HPDE6-E6E7 (cell line): ENCODE results near the gene BAHCC1.

Experiments used
- DNase-seq: peaks from one replicate; pipeline ENCODE4 v3.0.0; 2011; ENCODE audit warnings: missing footprints; ENCODE audit errors: extremely low spot score

BAHCC1 gene

DNA sequence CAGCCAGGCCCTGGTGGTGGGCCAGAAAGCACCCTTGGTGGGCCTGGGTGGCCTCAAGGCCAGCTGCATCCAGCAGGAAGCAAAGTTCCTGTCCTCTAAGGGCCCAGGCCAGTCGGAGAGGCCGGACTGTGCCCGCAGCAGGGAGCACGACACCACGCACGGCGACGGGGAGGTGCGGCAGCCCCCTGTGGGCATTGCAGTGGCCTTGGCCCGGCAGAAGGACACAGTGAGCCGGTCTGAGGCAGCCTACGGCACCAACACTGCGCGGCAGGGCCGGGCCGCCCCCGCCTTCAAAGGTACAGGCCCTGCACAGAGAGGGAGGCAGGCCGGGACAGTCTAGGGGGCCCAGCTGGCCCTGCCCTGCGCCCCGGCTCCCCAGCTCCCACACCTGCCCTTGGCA is 48.0 kb downstream of the BAHCC1 start:
- no peak for DNase-seq

- no peak for DNase-seq
These were observed 49.5 kb downstream of the BAHCC1 start for GRCh38 chr17:81444610-81445339.

DNA sequence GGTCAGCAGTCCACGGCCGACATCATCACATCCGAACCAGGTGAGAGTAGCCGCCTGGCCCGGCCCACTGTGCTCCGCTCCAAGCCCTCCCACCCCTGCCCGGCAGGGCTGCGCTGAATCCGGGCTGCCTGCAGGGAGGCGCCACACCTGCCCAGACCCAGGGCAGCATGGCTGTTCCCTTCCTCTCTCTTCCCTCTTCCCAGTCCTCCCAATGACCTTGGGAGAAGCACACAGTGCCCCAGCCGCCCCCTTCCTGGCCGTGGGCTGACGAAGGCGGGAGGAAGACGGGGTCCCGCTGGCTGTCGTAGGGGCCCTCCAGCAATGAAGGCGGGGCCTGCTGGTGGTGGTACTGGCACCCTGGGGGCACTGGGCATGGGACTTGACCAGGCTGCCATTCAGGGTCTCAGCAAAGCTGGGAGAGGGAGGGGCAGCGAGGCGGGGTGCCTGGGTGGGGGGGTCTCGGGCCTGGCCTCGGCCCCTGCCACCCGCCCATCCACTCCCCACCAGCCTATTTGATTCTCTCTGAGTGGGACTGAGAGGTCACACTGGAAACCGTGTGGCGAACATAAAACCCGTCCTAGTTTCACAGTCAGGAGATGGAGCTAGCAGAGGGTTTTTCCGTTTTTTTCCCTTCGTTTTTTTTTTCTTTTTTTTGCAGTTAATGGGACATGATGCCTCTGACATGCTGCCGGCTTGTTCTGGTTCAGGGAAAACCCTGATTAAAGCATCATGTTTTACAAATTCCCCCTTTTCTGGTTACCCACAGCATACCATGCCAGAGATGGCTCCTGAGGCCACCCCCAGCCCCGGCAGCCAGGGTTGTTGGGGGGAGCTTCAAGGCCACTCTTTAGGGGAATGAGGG is 50.6 kb downstream of the BAHCC1 start:
- DNase-seq: no peak

- DNase-seq: no peak
These were observed 52.2 kb downstream of the BAHCC1 start for GRCh38 chr17:81447331-81447933.

GRCh38 chr17:81448442-81448841 is 53.2 kb downstream of the BAHCC1 start:
- DNase-seq: no peak

DNA sequence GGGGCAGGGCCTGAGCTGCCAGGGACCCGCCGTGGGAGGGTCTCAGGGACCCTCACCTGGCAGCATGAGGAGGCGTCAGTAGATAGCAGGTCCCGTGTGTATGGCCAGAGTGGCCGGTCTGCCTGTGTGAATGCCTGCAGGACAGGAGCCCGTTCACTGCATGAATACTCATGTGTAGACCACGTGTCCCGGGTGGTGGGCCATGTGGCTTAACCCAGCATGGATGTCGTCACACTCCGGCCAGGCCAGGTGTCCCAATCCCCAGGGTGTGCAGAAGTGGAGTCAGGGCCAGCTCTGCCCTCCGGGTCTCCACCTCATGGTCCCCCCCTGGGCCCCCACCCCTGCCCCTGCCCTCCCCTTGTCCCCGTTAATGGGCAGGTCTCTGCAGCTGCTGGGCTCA is 53.7 kb downstream of the BAHCC1 start:
- DNase-seq: no peak

DNA sequence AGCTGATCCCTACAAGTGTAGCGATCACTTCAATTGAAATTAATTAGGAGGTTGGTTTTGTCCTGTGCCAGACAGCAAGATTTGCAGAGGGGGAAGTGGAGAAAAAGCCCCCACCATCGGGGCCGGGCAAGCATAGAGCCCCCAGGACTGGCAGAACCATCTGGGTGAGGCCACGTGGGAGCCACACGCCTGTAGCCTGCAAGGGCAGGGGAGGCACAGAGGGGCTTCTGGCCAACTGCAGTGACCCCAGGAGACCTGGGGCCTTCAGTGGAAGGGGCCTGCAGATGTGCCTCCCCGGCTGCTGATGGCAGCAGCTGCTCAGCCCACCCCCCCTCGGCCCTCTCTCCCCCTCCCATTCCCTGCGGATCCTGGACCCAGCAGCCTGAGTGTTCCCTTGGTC is 54.1 kb downstream of the BAHCC1 start:
- no peak for DNase-seq

DNA sequence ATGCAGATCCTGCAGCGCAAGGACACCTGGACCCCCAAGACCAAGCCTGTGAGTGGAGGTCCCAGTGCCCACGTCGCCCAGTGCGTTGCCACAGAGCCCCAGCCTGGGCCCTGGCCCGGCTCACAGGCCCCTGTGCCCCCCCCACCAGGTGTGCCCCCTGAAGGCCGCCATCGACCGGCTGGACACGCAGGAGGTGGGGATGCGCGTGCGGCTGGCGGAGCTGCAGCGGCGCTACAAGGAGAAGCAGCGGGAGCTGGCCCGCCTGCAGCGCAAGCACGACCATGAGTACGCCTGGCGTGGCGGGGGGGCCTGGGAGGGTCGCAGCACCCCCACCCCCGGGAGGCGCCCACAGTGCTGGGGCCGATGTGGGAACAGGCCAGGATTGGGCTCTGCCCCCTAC is 56.6 kb downstream of the BAHCC1 start:
- no peak for DNase-seq

- no peak for DNase-seq
These were observed 57.3 kb downstream of the BAHCC1 start for GRCh38 chr17:81452551-81452950.

- no peak for DNase-seq
These were observed 57.8 kb downstream of the BAHCC1 start for GRCh38 chr17:81453076-81453475.

DNA sequence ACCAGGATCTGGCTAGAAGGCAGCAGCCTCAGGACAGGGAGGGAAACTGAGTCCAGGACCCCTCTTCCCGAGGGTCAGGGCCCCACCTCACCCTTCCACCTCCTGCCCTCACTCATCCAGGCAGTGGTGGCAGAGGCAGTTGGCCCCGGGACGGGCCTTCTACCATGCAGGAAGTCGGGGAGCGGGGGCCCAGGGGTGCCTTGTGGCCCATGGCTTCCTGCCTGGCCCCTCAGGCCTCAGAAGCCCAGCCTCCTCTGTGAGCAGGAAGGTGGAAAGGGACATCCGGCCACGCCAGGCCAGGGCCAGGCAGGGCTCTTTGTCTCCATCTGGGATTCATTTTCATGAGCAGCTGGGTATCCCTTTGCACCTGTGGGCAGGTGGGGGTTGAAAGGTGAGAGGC is 58.5 kb downstream of the BAHCC1 start:
- DNase-seq: no peak

GRCh38 chr17:81454473-81454872 is 59.2 kb downstream of the BAHCC1 start:
- DNase-seq: no peak

DNA sequence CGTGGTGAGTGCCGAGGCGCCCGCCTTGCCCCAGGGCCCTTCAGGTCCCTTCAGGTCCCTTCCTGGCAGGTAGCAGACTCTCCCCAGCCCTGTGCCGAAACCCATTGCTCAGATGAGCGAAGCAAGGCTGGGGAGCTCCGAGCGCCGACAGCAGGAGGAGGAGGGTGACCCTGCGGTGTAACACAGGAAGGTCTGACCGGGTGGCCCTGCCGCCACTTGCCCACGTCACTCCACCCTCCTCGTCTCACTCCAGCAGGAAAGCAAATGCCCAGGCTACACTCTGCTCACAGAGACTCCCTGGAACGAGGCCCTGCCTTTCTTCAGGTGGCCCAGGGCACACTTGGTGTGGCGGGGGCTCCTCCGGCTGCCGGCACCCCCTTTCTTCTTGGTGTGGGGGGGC is 60.1 kb downstream of the BAHCC1 start:
- DNase-seq: no peak

GRCh38 chr17:81456091-81456490 is 60.8 kb downstream of the BAHCC1 start:
- no peak for DNase-seq

DNA sequence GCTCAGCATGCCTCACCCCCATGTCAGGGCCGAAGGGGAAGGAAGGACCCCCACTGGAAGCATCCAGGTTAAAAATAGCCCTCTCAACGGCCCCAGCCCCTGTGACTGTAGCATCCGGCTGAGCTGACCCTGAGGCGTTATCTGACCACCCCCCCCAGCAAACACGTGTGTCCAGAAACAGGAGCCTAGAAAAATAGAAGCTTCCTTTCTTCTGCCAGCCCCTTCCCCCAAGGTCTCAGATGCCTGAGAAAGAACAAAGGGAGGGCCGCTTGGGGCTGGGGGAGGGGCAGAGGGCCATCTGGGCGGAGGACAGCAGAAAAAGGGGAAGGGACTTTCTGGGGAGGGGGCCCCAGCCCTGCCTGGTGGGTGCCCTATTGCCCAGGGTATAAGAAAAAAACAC is 61.5 kb downstream of the BAHCC1 start:
- no peak for DNase-seq

GRCh38 chr17:81457401-81457800 is 62.1 kb downstream of the BAHCC1 start:
- no peak for DNase-seq

DNA sequence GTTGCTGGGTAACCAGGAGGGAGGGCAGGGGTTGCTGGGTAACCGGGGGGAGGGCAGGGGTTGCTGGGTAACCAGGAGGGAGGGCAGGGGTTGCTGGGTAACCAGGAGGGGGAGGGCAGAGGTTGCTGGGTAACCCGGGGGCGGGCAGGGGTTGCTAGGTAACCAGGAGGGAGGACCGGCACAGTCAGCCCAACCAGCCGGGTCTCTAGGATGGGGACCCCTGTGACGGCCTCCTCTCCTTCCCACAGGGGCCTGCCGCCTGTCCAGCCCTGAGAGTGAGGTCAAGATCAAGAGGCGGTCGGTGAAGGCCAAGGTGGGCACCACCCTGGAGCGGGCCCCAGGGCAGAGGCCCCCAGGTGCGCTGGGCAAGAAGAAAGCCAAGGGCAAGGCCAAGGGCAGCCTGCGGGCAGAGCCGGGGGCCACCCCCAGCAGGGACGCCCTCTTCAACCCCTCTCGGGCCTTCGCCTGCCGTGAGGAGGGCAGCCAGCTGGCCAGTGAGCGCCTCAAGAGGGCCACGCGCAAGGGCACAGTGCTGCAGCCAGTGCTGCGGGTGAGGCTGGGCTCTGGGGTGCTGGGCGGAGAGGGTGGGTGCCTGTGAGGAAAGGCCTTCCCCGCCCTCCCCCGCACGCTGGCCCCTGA is 62.8 kb downstream of the BAHCC1 start:
- no peak for DNase-seq

- no peak for DNase-seq
These were observed 63.4 kb downstream of the BAHCC1 start for GRCh38 chr17:81458628-81459027.

DNA sequence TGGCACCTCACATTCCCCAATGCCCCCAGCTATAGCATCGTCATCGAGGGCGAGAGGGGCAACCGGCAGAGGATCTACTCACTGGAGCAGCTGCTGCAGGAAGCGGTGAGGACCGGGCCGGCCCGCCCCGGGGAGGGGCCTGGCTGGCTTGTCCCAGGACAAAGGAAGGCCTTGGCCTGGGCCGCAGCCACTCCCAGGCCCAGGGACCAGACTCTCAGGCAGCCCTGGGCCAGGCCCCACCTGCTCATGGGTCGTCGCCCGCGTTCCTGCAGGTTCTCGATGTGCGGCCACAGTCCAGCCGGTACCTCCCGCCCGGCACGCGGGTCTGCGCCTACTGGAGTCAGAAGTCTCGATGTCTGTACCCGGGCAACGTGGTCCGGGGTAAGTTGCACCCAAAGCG is 64.0 kb downstream of the BAHCC1 start:
- no peak for DNase-seq

- no peak for DNase-seq
These were observed 64.6 kb downstream of the BAHCC1 start for GRCh38 chr17:81459864-81460263.

- DNase-seq: no peak
These were observed 65.7 kb downstream of the BAHCC1 start for GRCh38 chr17:81460856-81461460.
